GM12801 (cell line): ENCODE data around the gene PTGER1.

ENCODE experiments used
- TF ChIP-seq, protein P1 (sequence below): IDR thresholded peaks from one replicate; pipeline ENCODE4 v1.5.1; 2011; ENCODE audit warnings: control low read depth; ENCODE audit not compliant: insufficient read length; ENCODE audit errors: extremely low read depth

The PTGER1 gene

DNA sequence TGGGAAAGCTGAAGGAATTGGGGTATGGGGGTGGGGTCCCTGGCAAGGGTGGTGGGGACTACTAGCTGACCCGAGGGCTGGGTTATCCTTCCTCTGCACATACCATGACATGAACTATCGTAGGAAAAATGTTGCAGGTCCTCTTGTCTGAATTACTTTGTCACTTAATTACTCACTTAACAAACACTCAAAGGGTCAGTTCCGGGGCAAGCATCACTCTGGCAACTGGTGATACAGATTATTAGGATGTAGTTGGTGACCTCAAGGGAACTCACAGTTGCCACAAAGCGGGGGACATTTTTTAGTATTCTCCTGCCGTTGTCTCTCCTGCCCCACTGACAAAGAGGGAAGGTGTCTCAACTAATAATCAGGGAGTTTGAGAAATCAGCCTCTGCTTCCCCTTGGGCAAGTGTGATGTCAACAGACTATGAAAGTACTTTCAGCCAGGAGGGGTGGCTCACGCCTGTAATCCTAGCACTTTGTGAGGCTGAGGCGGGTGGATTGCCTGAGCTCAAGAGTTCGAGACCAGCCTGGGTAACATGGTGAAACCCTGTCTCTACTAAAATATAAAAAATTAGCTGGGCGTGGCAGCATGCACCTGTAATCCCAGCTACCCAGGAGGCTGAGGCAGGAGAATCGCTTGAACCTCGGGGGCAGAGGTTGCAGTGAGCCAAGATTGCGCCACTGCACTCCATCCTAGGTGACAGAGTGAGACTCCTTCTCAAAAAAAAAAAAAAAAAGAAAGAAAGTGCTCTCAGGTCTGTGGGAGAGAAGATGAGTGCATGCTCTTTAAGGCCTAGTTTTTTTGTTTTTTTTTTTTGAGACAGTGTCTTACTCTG, 32.8 kb upstream of the PTGER1 start:
- TF ChIP-seq, protein P1, sequence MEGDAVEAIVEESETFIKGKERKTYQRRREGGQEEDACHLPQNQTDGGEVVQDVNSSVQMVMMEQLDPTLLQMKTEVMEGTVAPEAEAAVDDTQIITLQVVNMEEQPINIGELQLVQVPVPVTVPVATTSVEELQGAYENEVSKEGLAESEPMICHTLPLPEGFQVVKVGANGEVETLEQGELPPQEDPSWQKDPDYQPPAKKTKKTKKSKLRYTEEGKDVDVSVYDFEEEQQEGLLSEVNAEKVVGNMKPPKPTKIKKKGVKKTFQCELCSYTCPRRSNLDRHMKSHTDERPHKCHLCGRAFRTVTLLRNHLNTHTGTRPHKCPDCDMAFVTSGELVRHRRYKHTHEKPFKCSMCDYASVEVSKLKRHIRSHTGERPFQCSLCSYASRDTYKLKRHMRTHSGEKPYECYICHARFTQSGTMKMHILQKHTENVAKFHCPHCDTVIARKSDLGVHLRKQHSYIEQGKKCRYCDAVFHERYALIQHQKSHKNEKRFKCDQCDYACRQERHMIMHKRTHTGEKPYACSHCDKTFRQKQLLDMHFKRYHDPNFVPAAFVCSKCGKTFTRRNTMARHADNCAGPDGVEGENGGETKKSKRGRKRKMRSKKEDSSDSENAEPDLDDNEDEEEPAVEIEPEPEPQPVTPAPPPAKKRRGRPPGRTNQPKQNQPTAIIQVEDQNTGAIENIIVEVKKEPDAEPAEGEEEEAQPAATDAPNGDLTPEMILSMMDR: no peak

DNA sequence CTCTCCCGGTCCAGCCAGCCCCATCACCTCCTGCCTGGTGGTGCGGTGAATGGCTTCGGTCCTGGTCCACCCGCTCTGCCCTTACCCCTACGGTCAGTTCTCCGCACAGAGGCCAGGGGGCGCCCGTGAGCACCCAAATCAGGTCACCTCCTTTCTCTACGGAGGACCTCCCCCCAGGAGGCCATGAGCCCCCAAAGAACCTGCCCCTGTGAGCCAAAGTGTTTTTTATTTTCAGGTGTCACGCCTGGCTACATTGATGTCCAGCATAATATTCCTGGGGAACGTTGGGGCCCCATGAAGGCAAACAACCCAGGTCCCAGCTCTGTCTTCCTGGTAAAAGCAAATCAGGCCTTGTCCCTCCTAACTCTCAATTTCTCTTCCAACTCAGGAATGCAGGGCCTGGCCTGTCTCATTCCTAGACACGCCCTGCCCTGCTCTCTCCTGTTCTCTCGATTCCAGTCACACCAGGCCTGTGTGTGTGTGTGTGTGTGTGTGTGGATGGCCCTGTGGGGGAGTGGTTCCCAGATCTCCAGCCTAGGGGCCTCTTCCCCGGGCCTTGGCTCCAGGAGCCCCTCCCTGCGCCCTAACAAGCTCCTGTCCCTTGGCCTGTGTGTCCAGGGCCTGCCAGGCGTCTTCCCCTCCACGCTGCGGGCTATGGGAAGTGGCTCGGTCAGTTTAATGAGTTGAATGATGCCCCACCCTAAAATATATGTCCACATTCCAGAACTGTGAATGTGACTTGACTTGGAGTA, 30.5 kb upstream of the PTGER1 start:
- TF ChIP-seq, protein P1: no peak

DNA sequence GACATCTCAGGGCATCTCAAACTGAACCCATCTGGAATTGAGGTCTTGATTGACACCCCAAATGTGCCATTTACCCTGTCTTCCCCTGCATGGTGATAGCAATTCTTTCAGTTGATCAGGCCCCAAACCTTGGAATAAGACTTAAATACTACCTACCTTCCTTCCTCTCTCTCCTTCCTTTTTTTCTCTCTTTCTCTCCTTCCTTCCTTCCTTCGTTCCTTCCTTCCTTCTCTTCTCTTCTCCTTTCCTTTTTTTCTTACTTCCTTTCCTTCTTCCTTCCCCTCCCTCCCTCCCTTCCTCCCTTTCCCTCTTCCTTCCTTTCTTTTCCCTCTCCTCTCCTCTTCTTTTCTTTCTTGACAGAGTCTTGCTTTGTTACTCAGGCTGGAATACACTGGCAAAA, 28.1 kb upstream of the PTGER1 start:
- TF ChIP-seq, protein P1: no peak

DNA sequence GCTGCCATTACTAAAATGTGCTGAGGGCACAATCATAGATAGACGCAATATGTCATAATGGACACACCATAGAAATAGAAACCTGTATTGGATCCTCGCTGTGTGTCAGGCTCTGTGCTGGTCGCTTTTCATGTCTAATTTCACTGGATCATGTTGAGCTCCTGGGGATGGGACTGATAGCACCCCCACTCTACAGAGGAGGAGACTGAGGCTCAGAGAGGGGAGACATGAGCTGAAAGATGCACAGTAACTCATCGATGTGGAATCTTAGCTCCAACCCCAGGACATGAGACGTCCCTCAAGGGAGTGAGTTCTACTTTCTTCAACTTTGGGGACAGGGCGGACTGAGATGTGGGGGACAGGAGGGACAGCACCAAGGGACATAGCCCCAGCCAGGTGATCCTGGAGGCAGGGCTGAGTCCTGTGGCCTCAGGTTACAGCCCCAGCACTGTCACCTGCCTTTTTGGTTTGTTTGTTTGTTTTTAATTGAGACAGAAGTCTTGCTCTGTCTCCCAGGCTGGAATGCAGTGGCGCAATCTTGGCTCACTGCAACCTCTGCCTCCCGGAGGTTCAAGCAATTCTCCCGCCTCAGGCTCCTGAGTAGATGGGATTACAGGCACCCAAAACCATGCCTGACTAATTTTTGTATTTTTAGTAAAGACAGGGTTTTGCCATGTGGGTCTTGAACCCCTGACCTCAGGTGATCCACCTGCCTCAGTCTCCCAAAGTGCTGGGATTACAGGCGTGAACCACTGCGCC, 27.4 kb upstream of the PTGER1 start:
- TF ChIP-seq, protein P1: no peak

DNA sequence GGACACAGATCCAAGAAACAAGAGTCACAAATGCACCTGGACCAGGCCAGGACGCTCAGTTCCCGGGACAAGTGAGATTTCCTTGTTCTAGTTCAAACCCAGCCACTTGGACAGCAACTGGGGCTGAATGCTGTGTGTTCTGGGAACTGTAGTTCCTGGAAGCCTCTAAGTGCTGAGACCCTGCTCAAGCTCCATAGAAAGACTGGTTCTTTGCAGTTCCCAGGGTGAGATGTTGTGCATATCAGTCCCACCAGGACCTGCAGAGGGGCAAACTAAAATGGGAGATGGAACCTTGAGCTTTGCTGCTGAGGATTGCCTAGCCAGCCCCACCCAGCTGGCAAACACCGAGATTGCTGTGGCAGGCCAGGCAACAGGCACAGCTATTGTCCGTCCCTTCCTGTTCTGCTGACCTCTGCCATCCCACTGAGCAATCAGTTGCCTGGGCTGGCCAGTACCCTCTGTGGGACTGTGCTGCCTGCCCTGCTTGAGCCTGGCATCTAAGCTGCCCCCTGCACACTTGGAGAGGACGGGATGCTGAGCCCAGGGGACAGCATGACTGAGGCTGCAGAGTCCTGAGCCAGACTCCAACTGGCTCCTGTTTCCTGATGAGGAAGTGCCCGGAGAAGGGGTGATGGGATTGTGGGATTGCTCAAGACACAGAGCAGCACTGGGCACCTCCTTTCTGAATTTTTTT, 22.2 kb upstream of the PTGER1 start:
- TF ChIP-seq, protein P1: no peak

DNA sequence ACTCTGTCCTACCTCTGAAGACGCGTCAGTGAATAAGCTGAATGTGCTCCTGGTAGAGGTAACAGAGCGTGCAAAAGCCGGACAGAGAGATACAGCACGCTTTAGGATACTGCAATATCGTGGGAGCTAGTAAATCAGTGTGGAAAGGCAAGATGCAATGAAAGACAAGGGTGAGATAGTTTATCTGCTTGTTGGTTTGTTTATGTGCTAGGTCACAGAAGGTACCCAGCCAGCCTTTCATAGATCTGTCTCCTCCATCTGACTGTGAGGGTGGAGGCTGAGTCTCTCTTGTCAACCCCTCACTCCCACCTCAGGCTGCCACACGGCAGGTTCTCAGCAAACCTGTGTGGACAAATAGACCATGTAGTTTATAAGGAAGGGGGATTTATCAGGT, 21.7 kb upstream of the PTGER1 start:
- TF ChIP-seq, protein P1: no peak
